NCI-H748 (cell line): ENCODE data around the gene RAP1B.

Experiments
- DNase-seq: peaks from one replicate; lab custom pipeline; 2025; ENCODE audit not compliant: unreplicated experiment; lab: John Stamatoyannopoulos, UW

Gene RAP1B

GRCh38 chr12:68610370-68611093, at the start of gene RAP1B:
RAP1B (plus strand) TSS chr12:68610899; CDS start chr12:68648725, 37,826 bp downstream.
- peak; percentile 93 for DNase-seq

- no peak for DNase-seq
Observed at GRCh38 chr12:68561830-68562229, 48.9 kb upstream of the RAP1B start.

- DNase-seq = no peak
Observed at GRCh38 chr12:68564166-68564565, 46.5 kb upstream of the RAP1B start.

GRCh38 chr12:68565391-68565903, 45.3 kb upstream of the RAP1B start:
- no peak for DNase-seq

- DNase-seq = no peak
Observed at GRCh38 chr12:68568922-68569569, 41.7 kb upstream of the RAP1B start.

- no peak for DNase-seq
Observed at GRCh38 chr12:68572661-68573060, 38.0 kb upstream of the RAP1B start.

- DNase-seq = no peak
Observed at GRCh38 chr12:68573406-68573805, 37.3 kb upstream of the RAP1B start.

- DNase-seq = no peak
Observed at GRCh38 chr12:68577949-68578348, 32.8 kb upstream of the RAP1B start.

GRCh38 chr12:68578765-68579164, 31.9 kb upstream of the RAP1B start:
- no peak for DNase-seq

- no peak for DNase-seq
Observed at GRCh38 chr12:68579254-68579653, 31.4 kb upstream of the RAP1B start.

- no peak for DNase-seq
Observed at GRCh38 chr12:68580911-68581310, 29.8 kb upstream of the RAP1B start.

- DNase-seq = no peak
Observed at GRCh38 chr12:68581926-68582325, 28.8 kb upstream of the RAP1B start.

GRCh38 chr12:68585966-68586365, 24.7 kb upstream of the RAP1B start:
- no peak for DNase-seq

- no peak for DNase-seq
Observed at GRCh38 chr12:68587448-68587873, 23.2 kb upstream of the RAP1B start.

- no peak for DNase-seq
Observed at GRCh38 chr12:68589194-68589593, 21.5 kb upstream of the RAP1B start.

- DNase-seq = peak; percentile 38
Observed at GRCh38 chr12:68591734-68592418, 18.8 kb upstream of the RAP1B start.

- no peak for DNase-seq
Observed at GRCh38 chr12:68595241-68595640, 15.5 kb upstream of the RAP1B start.

- no peak for DNase-seq
Observed at GRCh38 chr12:68601767-68602166, 8.9 kb upstream of the RAP1B start.

GRCh38 chr12:68602720-68603119, 8.0 kb upstream of the RAP1B start:
- DNase-seq = no peak

- no peak for DNase-seq
Observed at GRCh38 chr12:68608191-68608590, 2.5 kb upstream of the RAP1B start.

- peak; percentile 37 for DNase-seq
Observed at GRCh38 chr12:68609998-68610369, 715 bp upstream of the RAP1B start.
